Measurements from ENCODE around the gene MRPL55. TPM values are rescaled to one million over a fixed set of nuclear protein-coding genes. Genes with fewer than 3 reads are reported as not detected.

The MRPL55 gene
- total RNA-seq, 1 donor from 2014 or later = 130 TPM

- no peak overlapping the region for H3K4me3 ChIP-seq (ENCODE audit: low read depth, low read length)
Measured at GRCh38 chr1:228073857-228074545, 35.1 kb downstream of the MRPL55 start.

DNA sequence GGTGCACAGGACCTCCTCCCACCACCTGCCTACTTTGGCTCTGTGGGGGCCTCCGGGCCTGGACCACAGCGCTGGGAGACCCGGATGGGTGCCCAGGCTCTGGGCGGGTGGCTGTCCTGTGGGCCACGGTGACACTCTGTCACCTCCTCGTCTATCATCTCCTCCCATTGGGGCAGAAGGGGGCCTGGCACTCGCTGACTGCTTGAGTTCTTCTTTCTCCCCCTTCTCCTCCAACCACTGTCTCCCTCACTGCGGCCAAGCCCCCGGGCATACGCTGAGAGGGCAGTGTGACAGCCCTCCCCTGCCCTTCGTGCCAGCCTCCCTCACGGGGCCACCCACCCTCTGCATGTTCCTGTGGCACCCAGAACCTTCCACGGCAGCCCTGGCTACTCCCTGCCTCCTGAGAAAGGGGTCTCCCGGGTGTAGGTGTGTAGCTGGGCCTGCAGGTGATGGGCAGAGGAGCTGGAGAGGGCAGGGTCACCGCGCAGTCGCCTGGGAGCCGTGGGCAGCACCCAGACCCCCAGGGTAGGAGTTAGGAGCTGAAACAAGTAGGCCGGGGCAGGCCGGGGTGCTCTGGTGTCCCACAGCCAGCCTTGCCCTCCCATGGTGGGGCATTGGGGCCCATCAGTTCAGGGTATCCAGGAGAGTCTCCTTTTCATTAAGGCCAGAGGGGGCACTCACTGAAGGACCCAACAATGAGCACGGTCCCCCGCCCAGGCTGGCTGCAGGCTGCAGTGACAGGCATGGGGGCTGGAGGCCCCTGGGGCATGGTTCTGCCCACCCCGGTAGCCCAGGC is 35.8 kb downstream of the MRPL55 start:
- H3K4me3 ChIP-seq (ENCODE audit: low read depth, low read length) = no peak overlapping the region
- TF ChIP-seq, protein P1, sequence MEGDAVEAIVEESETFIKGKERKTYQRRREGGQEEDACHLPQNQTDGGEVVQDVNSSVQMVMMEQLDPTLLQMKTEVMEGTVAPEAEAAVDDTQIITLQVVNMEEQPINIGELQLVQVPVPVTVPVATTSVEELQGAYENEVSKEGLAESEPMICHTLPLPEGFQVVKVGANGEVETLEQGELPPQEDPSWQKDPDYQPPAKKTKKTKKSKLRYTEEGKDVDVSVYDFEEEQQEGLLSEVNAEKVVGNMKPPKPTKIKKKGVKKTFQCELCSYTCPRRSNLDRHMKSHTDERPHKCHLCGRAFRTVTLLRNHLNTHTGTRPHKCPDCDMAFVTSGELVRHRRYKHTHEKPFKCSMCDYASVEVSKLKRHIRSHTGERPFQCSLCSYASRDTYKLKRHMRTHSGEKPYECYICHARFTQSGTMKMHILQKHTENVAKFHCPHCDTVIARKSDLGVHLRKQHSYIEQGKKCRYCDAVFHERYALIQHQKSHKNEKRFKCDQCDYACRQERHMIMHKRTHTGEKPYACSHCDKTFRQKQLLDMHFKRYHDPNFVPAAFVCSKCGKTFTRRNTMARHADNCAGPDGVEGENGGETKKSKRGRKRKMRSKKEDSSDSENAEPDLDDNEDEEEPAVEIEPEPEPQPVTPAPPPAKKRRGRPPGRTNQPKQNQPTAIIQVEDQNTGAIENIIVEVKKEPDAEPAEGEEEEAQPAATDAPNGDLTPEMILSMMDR (conservative IDR thresholded peaks at IDR 0.05; ENCODE audit: low read depth, low read length) = no peak
- no peak for DNase-seq (ENCODE audit: low read depth)

More at GRCh38 chr1:228073857-228074545, 35.1 kb downstream of the MRPL55 start:
- TF ChIP-seq, protein P1 (conservative IDR thresholded peaks at IDR 0.05; ENCODE audit: low read depth, low read length) = peak; percentile 26
- DNase-seq (ENCODE audit: low read depth) = no peak

GRCh38 chr1:228072658-228073043 is 36.4 kb downstream of the MRPL55 start:
- no peak overlapping the region for H3K4me3 ChIP-seq (ENCODE audit: low read depth, low read length)
- no peak for DNase-seq (ENCODE audit: low read depth)
- TF ChIP-seq, protein P1 (conservative IDR thresholded peaks at IDR 0.05; ENCODE audit: low read depth, low read length) = no peak

- no peak for DNase-seq (ENCODE audit: low read depth)
- no peak overlapping the region for H3K4me3 ChIP-seq (ENCODE audit: low read depth, low read length)
- TF ChIP-seq, protein P1 (conservative IDR thresholded peaks at IDR 0.05; ENCODE audit: low read depth, low read length) = no peak
Measured at GRCh38 chr1:228071839-228072657, 37.1 kb downstream of the MRPL55 start.

GRCh38 chr1:228070851-228071250 is 38.2 kb downstream of the MRPL55 start:
- DNase-seq (ENCODE audit: low read depth) = no peak
- no peak overlapping the region for H3K4me3 ChIP-seq (ENCODE audit: low read depth, low read length)
- TF ChIP-seq, protein P1 (conservative IDR thresholded peaks at IDR 0.05; ENCODE audit: low read depth, low read length) = no peak

- TF ChIP-seq, protein P1 (conservative IDR thresholded peaks at IDR 0.05; ENCODE audit: low read depth, low read length) = no peak
- no peak overlapping the region for H3K4me3 ChIP-seq (ENCODE audit: low read depth, low read length)
- no peak for DNase-seq (ENCODE audit: low read depth)
Measured at GRCh38 chr1:228070173-228070572, 38.9 kb downstream of the MRPL55 start.
